Subcutaneous adipose tissue (tissue), 4 donors: ENCODE results near the gene BRIP1. TPM values are rescaled to one million over a fixed set of nuclear protein-coding genes. Genes with fewer than 3 reads are reported as not detected.

ENCODE experiments used
- total RNA-seq, 4 donors: library from RNA; depleted of rRNA; stranded (reverse); fragments of >200 nt; gene quantifications; one replicate each; pipeline ENCODE4 v1.1.0, GENCODE V29; 2016
- TF ChIP-seq, protein P1 (sequence below): fragments of 450-650 bp; IDR thresholded peaks from one replicate; pipeline ENCODE4 v1.5.1; 2016; ENCODE audit warnings: low read depth, mild to moderate bottlenecking, control low read depth, antibody characterized with exemption, moderate library complexity

The BRIP1 gene
- total RNA-seq, 4 donors from 2014 or later: 0.33 to 1.1 (median 0.98) TPM

DNA sequence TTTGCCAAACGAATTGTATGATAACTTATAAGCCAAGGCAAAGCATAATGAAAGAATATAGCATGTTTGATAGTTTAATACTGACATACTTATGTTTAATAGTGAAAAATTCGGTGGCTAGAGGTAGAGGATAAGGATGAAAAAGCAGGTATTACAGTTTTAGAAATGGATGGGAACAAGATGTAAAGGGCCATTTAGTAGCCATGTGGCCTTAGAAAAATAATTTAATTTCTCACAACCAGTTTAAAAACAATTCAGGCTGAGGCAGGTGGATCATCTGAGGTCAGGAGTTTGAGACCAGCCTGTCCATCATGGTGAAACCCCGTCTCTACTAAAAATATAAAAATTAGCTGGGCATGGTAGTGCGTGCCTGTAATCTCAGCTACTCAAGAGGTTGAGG, 152.8 kb downstream of the BRIP1 start:
- TF ChIP-seq, protein P1, sequence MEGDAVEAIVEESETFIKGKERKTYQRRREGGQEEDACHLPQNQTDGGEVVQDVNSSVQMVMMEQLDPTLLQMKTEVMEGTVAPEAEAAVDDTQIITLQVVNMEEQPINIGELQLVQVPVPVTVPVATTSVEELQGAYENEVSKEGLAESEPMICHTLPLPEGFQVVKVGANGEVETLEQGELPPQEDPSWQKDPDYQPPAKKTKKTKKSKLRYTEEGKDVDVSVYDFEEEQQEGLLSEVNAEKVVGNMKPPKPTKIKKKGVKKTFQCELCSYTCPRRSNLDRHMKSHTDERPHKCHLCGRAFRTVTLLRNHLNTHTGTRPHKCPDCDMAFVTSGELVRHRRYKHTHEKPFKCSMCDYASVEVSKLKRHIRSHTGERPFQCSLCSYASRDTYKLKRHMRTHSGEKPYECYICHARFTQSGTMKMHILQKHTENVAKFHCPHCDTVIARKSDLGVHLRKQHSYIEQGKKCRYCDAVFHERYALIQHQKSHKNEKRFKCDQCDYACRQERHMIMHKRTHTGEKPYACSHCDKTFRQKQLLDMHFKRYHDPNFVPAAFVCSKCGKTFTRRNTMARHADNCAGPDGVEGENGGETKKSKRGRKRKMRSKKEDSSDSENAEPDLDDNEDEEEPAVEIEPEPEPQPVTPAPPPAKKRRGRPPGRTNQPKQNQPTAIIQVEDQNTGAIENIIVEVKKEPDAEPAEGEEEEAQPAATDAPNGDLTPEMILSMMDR: no peak

DNA sequence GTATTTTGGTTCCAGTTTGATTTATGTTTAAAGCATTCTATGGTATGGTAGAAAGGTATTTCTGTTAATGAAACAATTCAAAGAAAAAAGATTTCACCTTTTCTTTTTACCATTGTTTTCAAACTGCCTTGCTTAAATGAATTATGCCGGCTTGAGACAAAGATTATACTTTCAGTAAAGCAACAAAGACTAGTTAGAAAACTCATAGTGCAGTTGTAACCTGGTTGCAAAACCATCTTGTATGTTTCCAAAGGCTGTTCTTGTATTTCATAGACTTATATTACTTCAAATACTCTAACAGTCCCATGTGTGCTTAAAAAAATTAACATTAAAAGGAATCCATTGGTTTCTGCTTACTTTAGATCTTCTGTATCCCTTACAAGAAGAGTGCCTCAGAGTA, 153.8 kb downstream of the BRIP1 start:
- TF ChIP-seq, protein P1: no peak

DNA sequence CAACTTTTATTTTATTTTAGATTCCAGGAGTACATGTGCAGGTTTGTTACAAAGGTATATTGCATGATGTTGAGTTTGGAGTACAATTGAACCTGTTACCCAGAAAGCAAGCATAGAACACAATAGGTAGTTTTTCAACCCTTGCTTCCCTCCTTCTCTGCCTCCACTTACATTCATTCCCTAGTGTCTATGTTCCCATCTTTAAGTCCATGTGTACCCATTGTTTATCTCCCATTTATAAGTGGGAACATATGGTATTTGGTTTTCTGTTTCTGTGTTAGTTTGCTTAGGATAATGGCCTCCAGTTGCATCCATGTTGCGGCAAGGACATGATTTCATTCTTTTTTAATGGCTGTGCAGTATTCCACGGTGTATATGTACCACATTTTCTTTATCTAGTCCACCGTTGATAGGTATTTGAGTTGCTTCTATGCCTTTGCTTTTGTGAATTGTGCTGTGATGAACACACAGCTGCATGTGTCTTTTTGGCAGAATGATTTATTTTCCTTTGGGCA, 158.3 kb downstream of the BRIP1 start:
- TF ChIP-seq, protein P1: no peak

DNA sequence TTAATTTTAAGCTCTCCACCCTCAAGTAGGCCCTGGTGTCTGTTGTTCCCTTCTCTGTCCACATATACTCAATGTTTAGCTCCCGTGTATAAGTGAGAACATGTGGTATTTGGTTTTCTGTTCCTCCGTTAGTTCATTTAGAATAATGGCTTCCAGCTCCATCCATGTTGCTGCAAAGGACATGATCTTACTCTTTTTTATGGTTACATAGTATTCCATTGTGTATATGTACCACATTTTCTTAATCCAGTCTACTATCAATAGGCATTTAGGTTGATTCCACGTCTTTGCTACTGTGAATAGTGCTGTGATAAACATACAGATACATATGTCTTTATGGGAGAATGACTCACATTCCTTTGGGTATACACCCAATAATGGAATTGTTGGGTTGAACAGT, 160.9 kb downstream of the BRIP1 start:
- TF ChIP-seq, protein P1: no peak

DNA sequence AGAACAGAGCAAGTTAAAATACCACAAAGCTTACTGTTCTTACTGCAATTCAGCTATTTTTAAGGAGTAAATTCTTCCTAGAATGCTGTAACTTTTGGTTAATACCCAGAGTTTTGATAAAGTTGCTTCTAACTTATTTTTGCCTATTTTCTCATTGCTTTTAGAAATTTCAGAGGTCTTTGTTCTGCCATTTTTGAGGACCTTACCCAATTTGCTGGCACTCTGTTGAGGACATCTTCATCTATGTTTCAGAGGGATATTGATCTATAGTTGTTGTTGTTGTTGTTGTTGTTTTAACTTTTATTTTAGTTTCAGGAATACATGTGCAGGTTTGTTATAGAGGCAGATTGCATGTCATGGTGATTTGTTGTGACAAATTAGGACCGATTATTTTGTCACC, 161.3 kb downstream of the BRIP1 start:
- TF ChIP-seq, protein P1: no peak

DNA sequence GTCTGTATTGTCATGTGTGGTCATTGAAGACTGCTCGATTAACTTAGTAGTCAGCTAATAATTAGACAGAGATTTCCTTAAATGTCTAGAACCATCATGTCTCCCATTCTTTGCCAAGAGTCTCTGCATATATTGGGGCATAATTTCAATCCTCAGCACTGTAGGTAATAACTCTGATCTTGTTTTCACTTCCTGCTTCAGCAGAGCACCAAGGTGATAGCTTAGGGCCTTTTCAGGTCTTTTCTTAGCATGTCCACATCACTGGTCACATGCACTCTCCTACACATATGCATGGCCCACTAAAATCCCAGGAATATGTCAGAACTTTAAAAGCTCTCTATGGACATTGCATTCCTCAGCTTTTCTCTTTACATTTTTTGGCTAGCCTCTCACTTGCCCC, 162.0 kb downstream of the BRIP1 start:
- TF ChIP-seq, protein P1: no peak

DNA sequence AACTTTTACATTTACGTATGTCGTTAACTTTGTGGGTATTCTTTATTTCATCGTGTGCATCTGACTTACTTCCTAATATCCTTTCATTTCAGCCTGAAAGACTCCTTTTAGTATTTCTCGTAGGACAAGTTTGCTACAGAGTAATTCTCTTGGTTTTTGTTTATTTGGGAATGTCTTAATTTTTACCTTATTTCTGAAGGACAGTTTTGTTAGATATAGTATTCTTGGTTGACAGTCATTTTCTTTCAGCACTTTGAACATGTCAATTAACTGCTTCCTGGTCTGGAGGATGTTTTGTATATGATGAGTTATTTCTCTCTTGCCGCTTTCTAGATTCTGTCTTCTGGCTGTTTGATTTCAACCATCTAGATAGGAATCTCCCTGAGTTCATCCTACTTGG, 163.1 kb downstream of the BRIP1 start:
- TF ChIP-seq, protein P1: no peak
